HPDE6-E6E7 (cell line): Measurements from ENCODE around the gene DSPP.
"Not testable (repeated sequence)": the region's sequence is repeated elsewhere in the genome, so short reads cannot be mapped to it uniquely, and the experiment has no call there.

Experiments
- DNase-seq: peaks from one replicate; pipeline ENCODE4 v3.0.0; 2011; ENCODE audit warnings: missing footprints; ENCODE audit errors: extremely low spot score

The DSPP gene

DNA sequence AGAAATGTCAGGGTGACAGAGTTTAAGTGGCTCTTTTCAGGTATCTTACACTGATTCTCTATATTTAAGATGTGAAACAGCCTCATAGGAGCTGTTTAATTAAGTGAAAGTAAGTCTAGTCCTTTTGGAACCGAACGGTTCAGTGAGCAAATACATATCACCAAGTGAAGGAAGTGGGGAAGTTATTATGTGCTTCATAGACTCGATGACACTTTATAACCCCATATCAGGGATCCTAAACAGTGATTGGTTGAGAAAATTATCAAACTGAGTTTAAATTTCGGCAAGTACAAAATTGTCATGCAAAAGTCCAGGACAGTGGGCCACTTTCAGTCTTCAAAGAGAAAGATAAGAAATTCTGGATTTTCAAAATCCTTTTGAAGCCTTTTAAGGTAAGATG lies at the start of gene DSPP:
TSS of gene DSPP (plus strand) at position 301 of the 400 bp plus-strand sequence. CDS start 2,380 bp downstream, outside the sequence.
- no peak for DNase-seq

DNA sequence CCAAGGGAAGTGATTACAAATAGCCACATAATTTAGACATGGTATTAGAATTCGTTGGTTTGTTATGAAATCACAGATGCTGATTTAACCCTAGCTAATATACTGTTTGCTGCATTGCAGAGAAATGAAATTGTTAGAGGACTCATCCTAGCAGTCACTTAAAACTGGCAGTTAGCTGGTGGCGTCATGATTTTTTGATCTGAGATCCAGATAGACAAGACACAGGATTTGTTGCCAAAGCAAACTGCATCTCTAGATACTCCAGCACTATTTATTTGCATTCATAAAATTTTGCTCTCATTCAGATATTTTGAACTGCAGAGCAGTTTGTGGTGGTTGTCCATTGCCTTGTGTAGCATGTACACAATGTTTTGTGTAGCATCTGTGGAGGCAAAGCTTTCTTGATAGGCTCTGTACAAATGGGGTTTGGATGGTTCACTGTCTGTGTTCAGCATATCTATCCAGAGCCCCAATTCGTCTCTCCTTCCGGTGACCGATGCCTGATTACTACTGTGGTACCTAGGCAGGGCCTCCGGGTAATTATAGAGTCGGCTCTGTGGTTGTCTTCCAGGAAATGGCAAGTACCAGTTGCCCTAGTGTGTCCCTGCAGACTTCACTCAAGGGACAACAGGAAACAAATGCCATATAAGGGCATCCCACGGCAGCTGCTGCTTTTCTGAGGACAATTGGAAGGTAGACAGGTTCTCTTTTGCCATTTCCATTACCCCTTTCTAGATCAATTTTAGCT lies 49.1 kb upstream of the DSPP start:
- DNase-seq: no peak

DNA sequence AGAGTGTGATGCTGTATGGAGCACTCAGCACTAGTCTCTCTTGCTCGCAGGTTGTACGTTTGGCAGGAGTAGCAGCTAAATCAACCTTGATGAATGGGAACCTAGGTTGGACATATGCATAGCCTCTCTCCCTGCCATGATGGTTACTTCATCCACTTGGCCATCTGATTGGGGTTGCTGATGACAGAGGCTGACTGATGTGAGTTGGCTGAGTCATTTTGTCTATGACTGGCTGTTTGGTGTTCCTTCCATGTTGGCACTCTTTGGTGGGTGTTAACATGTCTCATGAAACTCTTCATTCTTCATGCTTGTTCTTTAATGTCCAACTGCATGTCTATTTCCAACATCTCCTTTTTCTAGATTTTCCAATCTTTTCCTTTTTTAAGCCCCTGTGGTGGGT lies 47.5 kb upstream of the DSPP start:
- no peak for DNase-seq

DNA sequence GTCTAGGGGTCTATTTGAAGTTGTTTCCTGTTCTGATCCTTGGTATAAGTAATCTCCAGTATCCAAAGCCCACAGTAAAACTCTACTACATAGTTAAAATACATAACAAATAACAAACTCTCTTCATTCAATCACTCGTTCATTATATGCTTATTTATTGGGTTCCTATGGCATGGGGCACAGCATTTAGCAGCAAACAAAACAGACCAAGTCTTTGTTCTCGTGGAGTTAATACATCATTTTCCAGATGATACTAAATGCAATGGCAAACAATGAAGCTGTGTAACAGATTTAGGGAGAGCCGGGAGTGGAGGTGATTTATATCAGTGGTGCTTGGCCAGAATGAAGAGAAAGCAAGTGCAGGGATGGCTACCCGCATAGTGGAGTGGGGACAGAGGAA lies 42.6 kb upstream of the DSPP start:
- no peak for DNase-seq

DNA sequence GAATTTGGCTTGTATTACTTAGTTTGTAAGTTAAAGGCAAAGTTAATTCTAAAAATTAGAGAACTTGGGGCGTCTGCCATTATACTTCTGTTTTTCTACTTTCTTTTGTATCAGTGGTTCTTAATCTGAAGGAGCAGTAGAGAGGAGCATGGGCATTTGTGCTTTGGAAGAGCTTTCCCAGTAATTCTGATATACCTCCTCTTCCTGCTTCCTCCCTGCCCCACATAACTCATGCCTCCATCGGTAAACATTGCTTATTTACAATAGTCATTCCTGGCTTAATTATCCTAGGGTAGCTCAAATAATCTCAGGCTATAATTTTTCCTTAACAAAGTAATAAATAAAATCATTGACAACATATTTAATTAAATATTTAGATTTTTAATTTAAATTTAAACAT lies 42.1 kb upstream of the DSPP start:
- no peak for DNase-seq

DNA sequence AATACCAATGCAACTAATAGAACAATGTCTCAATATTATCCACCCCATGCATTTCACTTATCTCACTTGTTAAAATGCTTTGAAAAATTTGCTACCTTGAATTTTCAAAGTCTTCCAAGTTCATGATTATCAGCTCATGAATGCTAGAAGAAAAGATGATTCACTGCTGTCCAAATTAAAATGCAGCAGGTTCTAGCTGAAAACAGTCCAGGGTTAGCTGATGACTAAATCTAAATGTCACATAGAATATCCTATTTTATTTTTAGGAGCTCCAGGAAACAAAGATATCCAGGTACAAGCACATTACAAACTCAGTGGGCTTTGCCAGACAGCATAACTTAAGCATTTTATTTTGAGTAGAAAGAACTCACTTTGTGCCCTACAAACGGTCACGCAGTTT lies 41.1 kb upstream of the DSPP start:
- DNase-seq: no peak

DNA sequence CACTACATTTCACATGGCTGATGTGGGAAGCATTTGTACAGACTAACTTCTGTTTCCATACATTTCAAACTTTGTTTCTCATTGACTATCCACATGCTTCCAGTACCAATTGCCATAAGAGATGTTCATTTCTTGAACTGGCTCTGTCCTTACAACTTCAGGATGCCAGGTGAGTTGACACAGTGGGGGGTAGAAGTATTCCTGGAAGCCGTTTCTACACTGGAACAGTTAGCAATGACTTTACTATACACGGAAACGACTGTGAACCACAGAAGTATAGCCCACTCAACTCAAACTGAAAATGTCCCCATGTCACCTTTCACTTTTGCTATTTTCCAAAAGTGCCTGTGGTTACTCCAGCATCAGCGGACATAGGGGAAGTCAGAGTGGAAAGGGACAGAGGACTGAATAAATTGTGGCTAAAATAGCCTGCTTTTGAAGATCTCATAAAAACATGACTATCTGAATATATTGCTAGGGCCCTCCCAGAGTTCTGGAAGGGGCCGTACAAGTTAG lies 38.0 kb upstream of the DSPP start:
- no peak for DNase-seq

DNA sequence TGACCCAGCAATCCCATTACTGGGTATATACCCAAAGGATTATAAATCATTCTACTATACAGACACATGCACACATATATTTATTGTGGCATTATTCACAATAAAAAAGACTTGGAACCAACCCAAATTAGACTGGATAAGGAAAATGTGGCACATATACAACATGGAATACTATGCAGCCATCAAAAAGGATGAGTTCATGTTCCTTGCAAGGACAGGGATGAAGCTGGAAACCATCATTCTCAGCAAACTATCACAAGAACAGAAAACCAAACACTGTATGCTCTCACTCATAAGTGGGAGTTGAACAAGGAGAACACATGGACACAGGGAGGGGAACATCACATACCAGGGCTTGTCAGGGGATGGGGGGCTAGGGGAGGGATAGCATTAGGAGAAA lies 34.0 kb upstream of the DSPP start:
- not testable (repeated sequence) for DNase-seq

DNA sequence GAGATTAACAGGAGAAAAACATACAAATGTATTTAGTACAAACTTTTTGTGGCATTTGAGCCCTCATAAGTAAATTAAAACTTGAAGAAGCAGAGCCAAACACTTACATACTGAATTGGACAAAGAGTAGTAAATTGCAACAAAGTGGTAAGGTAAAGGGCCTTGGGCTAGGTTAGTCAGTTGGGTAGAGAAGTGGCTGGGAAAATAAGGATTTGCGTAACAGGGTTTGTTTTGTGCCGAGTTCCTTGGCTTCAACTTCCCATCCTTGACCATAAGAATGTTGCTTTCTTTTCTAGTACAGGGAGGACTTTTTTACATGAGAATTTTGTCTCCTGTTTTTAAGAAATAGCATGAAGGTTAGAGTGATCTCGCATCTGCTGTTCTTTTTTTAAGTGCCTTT lies 33.3 kb upstream of the DSPP start:
- DNase-seq: no peak

DNA sequence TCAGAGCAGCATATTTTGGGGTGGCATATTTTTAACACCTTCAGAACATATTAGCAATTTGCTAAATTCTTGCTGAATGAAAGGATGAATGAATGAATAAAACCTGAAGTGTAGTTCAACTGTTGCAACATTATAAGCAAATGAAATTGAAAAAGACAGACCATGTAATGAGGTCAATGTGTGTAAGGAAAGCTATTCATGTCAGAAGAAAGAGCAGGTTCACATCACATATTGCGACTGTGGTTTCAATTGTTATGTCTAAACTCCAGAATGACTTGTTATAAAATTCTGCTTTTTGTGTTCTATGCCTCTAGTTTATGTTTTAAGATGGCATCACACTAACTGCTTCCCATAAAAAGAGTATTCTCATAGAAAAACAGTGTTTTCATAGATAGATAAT lies 32.9 kb upstream of the DSPP start:
- DNase-seq: no peak

DNA sequence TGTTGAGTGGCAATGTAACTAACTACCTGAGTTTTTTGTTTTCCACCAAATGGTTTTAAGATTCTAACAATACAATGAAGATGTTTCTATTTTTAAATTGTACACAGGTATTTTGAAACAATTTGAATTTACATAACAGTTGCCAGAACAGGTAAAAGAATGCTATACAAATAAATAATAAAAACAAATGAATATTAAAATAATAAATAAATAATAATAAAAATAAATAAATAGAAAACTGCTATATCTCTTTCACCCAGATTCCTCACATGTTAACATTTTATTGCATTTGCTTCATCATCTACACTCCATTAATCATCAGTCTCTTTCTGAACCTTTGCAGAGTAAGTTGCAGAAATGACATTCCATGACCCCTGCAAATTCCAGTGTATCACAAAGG lies 32.3 kb upstream of the DSPP start:
- no peak for DNase-seq

DNA sequence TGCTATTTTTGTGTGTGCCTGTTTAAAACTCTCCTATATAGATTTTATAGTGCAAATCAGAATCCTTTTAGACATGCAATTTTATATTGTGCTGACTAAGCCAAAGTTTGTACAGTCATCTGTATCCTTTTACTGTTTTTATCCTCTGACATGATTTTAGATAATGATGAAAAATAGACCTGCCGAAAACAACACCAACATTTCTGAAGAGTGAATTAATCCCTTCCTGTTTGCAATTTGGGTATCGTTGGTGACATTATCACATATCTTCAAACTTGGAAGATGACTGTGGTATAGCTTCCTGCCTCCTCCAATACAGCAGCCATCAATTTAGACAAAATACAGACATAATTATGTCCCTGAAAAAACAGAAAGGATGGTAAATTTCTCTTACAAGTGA lies 28.9 kb upstream of the DSPP start:
- no peak for DNase-seq

DNA sequence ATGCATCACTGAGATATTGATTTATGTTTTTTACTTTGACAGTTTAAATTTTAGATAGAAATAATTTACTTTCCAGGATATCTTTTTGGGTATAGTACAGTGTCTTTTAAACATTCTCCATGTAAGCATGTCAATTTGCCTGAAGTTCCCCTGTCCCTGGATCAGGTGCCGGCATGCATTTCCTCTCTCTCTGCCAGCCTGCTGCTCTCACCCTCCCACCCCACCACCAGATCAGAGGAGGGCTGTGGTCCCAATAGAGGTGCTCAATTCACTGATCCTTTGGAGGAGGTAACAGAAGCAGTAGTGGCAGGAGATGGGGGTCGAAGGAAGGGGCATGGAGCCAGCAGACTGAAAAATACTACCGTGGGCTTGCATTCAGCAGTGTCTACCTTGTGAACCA lies 28.3 kb upstream of the DSPP start:
- no peak for DNase-seq

DNA sequence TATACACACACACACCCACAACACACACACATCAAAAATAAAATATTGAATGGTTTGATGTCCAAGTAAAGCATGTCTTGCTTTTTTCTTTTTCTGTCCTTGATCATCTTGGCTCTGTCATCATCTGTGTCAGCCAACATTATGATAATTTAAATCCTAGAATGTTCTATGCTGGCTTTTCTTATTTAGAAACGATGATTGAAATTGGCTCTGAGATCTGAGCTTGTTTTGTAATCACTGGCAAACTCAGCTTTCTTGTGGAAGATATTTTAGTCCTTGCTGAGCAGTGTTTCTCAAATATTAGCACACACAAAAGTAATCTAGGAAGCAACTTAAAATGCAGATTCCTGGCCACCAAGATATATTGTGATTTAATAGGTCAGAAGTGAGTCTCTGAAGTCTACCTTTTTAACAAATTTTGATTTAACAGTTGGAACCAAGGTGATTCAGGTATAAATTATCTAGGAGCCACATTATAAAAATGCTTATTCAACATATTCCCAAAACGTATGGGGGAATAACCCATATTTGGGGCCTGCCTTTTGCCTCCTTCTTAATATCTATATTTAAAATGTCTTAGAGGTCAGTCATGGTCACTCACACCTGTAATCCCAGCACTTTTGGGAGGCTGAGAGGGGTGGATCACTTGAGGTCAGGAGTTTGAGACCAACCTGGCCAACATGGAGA lies 24.0 kb upstream of the DSPP start:
- no peak for DNase-seq

DNA sequence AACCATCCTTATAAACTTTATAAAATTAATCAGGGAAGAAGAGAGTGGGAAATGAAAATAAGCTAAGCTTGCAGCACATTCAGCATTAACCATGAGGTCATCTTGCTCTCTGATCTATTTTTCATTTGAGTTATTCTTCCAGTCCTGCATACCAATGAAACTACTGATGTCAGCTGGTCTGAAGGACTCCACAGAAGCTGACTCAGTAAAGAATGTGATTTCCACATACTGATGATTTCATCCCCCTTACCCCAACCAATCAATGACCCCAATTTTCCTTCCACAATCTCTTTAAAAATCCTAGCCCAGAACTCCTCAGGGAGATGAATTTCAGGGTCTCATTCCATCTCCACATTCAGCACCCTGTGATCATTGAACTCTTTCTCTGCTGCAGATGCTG lies 18.8 kb upstream of the DSPP start:
- DNase-seq: peak; percentile 29

DNA sequence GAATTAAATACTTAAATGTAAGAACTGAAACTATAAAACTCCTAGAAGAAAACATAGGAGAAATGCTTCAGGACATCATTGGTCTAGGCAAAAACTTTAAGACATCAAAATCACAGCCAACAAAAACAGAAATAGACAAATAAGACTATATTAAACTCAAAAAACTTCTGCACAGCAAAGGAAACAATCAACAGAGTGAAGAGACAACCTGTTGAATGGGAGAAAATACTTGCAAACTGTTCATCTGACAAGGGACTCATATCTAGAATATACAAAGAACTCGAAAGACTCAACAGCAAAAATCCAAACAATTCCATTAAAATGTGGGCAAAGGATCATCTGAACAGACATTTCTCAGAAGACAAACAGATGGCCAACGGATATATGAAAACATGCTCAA lies 16.2 kb upstream of the DSPP start:
- no peak for DNase-seq

DNA sequence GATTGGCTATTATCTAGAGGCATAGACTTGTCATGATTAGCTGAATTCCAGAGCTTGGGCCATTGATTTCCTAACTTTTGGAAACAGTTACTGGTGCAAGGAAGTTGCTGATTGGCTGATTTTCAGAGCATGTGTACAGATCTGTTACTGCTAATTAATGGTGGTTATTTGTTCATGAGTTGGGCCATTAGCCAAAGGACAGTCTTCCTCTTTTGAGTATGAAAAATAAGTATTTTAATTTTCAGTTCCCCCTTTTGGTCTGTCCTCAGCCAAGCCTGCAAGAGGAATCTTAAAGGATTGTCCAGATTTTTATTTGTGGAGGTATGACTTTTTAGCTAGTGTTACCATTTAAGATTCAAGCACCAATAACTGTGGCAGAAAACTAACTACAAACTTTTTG lies 7.0 kb upstream of the DSPP start:
- DNase-seq: no peak

DNA sequence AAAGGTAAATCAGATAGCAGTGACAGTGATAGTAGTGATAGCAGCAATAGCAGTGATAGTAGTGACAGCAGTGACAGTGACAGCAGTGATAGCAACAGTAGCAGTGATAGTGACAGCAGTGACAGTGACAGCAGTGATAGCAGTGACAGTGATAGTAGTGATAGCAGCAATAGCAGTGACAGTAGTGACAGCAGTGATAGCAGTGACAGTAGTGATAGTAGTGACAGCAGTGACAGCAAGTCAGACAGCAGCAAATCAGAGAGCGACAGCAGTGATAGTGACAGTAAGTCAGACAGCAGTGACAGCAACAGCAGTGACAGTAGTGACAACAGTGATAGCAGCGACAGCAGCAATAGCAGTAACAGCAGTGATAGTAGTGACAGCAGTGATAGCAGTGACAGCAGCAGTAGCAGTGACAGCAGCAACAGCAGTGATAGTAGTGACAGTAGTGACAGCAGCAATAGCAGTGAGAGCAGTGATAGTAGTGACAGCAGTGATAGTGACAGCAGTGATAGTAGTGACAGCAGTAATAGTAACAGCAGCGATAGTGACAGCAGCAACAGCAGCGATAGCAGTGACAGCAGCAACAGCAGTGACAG lies 6.1 kb downstream of the DSPP start:
- DNase-seq: no peak

DNA sequence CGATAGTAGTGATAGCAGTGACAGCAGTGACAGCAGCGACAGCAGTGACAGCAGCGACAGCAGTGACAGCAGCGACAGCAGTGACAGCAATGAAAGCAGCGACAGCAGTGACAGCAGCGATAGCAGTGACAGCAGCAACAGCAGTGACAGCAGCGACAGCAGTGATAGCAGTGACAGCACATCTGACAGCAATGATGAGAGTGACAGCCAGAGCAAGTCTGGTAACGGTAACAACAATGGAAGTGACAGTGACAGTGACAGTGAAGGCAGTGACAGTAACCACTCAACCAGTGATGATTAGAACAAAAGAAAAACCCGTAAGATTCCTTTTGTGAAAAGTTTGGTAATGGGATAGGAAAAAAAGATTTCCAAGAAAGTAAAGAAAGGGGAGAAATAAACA lies 7.9 kb downstream of the DSPP start:
- no peak for DNase-seq

DNA sequence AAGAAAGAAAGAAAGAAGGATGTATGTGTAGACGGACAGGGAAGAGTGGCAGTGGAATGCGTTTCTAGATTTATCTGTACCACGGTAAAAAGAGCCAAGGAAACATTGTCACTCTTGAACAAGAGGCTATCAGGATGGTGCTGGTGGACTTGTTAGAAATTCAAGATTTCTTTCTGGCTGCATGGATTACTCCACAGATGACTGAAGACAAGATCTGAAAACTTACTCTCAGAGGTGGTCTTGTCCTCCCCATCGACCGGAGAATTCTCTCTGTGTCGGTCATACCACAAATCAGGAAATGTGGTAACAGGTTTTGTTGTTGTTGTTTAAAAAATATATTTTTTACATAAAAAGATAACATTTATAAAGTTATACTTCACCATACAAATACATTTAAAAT lies 11.8 kb downstream of the DSPP start:
- no peak for DNase-seq

DNA sequence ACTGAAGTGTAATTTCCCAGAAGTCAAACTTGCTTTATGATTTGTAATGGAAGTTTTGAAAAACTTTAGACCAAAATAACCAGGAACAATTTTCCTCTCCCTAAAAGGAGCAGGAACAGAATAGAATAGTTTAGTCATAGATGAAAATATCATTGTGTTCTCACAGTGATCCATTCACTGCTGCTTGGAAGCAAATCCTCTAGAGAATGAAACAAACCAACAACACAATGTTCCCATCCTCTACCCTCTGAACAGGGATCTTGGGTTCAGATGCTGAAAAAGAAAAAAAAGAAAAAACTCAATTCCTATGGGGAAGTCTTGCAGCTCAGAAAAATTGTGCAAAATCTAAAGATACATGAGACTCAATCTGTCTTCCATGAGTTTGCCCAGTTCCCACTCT lies 12.2 kb downstream of the DSPP start:
- DNase-seq: no peak

DNA sequence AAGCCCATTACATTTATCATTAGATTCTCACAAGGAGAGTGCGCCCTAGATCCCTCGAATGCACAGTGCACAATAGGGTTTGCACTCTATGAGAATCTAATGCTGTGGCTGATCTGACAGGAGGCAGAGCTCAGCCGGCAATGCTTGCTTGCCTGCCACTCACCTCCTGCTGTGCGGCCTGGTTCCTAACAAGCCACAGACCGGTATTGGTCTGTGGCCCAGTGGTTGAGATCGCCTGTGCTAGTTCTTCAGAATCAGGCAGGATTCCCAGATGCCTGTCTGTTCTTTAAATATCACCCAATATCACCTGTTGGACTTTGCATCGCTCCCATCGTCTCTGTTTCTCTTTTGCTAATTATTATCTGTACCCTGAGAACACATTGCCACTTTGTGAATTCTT lies 14.0 kb downstream of the DSPP start:
- DNase-seq: no peak

DNA sequence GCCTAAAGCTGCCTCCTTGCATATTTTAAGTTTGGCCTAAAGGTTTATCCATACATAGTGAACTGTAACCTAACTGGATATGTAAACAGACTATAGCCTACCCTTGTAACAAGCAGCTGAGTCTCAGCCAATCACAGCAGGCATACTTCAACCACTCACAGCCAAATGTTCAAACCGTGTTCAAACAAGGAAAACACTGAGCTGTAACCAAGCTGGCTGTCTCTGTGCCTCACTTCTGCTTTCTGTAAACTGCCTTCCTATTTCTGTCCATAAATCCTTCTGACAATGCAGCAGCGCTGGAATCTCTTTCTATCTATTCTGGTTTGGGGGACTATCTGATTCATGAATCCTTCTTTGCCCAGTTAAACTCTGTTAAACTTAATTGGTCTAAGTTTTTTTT lies 16.4 kb downstream of the DSPP start:
- no peak for DNase-seq
